Measurements from ENCODE around the gene IPO7. TPM values are rescaled to one million over a fixed set of nuclear protein-coding genes. Genes with fewer than 3 reads are reported as not detected.
"Not testable (repeated sequence)": the region's sequence is repeated elsewhere in the genome, so short reads cannot be mapped to it uniquely, and the experiment has no call there.

The IPO7 gene
- total RNA-seq, 1 experiment from 2014 or later = 170 TPM

DNA sequence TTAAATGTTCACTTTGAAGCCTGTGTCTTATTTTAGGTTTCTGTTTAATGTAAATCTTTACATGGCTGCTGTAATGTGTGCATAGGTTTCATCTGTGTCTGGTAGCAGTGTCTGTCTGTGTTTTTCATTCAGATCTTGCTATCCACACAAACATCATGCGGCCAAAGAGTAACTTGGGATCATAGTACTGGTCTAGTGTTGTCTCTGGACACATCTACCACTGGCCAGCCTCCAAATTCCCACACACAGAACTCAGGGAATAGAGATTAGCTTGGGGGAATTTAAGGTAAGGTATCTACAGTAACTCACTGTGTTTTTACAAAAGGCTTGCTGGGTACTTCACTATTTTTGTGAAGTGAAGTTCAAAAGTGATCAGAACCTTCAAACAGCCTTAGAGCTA lies 44.3 kb downstream of the IPO7 start:
- BruUV-seq (replicated peaks) = no TSS peak
- Mint-ChIP-seq H3K4me1 (ENCODE audit: low read depth, unreplicated experiment) (no peaks in the 10 kb centered on the region), H3K27ac (ENCODE audit: unreplicated experiment) (no peak overlapping the region), H3K9me3 (ENCODE audit: low read depth, unreplicated experiment) (no peaks in the 10 kb centered on the region), H3K4me3 (ENCODE audit: low read depth, unreplicated experiment) (no peak overlapping the region), H3K36me3 (ENCODE audit: insufficient read depth, unreplicated experiment) (peaks cover 39% of the 10 kb centered on the region), H3K27me3 (ENCODE audit: unreplicated experiment) (no peaks in the 10 kb centered on the region)
- TF ChIP-seq, protein P1, sequence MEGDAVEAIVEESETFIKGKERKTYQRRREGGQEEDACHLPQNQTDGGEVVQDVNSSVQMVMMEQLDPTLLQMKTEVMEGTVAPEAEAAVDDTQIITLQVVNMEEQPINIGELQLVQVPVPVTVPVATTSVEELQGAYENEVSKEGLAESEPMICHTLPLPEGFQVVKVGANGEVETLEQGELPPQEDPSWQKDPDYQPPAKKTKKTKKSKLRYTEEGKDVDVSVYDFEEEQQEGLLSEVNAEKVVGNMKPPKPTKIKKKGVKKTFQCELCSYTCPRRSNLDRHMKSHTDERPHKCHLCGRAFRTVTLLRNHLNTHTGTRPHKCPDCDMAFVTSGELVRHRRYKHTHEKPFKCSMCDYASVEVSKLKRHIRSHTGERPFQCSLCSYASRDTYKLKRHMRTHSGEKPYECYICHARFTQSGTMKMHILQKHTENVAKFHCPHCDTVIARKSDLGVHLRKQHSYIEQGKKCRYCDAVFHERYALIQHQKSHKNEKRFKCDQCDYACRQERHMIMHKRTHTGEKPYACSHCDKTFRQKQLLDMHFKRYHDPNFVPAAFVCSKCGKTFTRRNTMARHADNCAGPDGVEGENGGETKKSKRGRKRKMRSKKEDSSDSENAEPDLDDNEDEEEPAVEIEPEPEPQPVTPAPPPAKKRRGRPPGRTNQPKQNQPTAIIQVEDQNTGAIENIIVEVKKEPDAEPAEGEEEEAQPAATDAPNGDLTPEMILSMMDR (IDR thresholded peaks at IDR 0.05; ENCODE audit: unreplicated experiment) = no peak
- CTCF ChIA-PET = interaction anchor here (0.5 kb wide), 1 partner anchor 20 kb away, joined by 4 read pairs; no protein-coding TSS in a partner anchor
- intact Hi-C loops (cut with micrococcal nuclease; ENCODE audit: unreplicated experiment) = no loop called here
- DNase-seq = no peak

DNA sequence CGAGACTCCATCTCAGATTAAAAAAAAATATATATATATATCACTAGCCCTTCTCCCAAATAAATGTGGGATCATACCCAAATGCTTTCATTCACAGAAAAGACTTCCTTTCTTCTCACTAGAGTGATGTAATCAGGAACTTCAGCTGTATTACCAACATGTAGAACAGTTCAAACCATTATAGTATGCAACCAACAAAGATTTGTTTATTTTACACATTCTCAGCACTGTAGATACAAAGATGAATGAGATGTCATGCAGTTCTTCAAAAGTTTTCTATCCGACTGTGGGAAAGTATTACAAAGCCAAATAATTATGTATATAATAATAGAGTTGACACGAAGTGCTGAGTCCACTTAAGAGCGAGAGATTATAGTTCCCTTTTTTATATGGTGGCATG lies 54.2 kb downstream of the IPO7 start:
- TF ChIP-seq, protein P1 (IDR thresholded peaks at IDR 0.05; ENCODE audit: unreplicated experiment) = no peak
- DNase-seq = no peak
- H3K9me3 Mint-ChIP-seq (ENCODE audit: low read depth, unreplicated experiment) = no peaks in the 10 kb centered on the region
- H3K36me3 Mint-ChIP-seq (ENCODE audit: insufficient read depth, unreplicated experiment) = peaks cover 49% of the 10 kb centered on the region
- no peak overlapping the region for H3K4me3 Mint-ChIP-seq (ENCODE audit: low read depth, unreplicated experiment)
- no peak overlapping the region for H3K27ac Mint-ChIP-seq (ENCODE audit: unreplicated experiment)
- no peaks in the 10 kb centered on the region for H3K4me1 Mint-ChIP-seq (ENCODE audit: low read depth, unreplicated experiment)
- BruUV-seq (replicated peaks) = no TSS peak
- H3K27me3 Mint-ChIP-seq (ENCODE audit: unreplicated experiment) = no peaks in the 10 kb centered on the region
- CTCF ChIA-PET = no interaction called here
- intact Hi-C loops (cut with micrococcal nuclease; ENCODE audit: unreplicated experiment) = no loop called here

DNA sequence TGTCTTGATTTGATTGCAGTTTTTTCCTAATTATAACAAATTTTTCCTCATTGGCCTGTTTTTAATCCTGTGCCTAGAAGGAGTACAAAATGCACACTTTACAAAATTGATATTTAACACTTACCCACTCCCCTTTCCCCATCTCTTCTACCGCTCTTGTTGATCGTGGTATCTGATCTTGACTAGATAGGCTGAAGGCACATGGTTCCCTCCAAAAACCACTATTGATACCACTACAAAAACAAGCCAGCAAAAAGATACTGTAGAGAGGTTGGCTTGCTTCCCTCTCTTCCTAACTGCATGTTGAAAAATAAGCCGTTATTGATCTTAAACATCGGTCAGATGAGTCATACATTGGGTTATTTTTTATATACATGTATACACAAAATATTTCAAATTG lies 61.8 kb downstream of the IPO7 start:
- CTCF ChIA-PET = no interaction called here
- no peak overlapping the region for H3K4me3 Mint-ChIP-seq (ENCODE audit: low read depth, unreplicated experiment)
- H3K4me1 Mint-ChIP-seq (ENCODE audit: low read depth, unreplicated experiment) = no peaks in the 10 kb centered on the region
- no peak overlapping the region for H3K27ac Mint-ChIP-seq (ENCODE audit: unreplicated experiment)
- no peaks in the 10 kb centered on the region for H3K9me3 Mint-ChIP-seq (ENCODE audit: low read depth, unreplicated experiment)
- intact Hi-C loops (cut with micrococcal nuclease; ENCODE audit: unreplicated experiment) = no loop called here
- no TSS peak for BruUV-seq (replicated peaks)
- TF ChIP-seq, protein P1 (IDR thresholded peaks at IDR 0.05; ENCODE audit: unreplicated experiment) = no peak
- H3K27me3 Mint-ChIP-seq (ENCODE audit: unreplicated experiment) = no peaks in the 10 kb centered on the region
- DNase-seq = no peak
- peaks cover 34% of the 10 kb centered on the region for H3K36me3 Mint-ChIP-seq (ENCODE audit: insufficient read depth, unreplicated experiment)

DNA sequence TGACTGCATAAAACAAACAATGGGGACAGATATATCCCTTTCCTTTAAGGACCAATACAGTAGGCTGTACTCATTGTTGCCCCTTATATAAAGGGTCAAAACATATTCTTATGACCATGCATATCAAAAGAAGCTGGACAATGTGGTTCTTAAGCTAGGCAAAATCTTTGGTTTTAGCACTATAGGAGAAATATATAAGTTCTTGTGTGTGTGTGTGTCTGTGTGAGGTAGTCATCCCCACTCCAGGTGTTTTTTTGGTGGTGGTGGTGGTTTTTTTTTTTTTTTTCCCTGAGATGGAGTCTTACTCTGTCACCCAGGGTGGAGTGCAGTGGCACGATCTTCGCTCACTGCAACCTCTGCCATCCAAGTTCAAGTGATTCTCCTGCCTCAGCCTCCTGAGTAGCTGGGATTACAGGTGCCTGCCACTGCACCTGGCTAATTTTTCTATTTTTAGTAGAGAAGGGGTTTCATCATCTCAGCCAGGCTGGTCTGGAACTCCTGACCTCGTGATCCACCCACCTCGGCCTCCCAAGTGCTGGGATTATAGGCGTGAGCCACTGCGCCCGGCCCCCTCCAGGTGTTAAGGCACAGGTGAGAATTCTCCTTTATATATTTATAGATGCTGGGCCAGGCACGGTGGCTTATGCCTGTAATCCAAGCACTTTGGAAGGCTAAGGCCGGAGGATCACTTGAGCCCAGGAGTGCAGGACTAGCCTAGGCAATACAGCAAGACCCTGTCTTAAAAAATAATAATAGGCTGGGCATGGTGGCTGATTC lies 64.3 kb downstream of the IPO7 start:
- intact Hi-C loops (cut with micrococcal nuclease; ENCODE audit: unreplicated experiment) = no loop called here
- Mint-ChIP-seq H3K9me3 (ENCODE audit: low read depth, unreplicated experiment) (no peaks in the 10 kb centered on the region), H3K4me3 (ENCODE audit: low read depth, unreplicated experiment) (no peak overlapping the region), H3K27ac (ENCODE audit: unreplicated experiment) (no peak overlapping the region), H3K36me3 (ENCODE audit: insufficient read depth, unreplicated experiment) (peaks cover 23% of the 10 kb centered on the region), H3K4me1 (ENCODE audit: low read depth, unreplicated experiment) (no peaks in the 10 kb centered on the region), H3K27me3 (ENCODE audit: unreplicated experiment) (no peaks in the 10 kb centered on the region)
- TF ChIP-seq, protein P1 (IDR thresholded peaks at IDR 0.05; ENCODE audit: unreplicated experiment) = no peak
- no TSS peak for BruUV-seq (replicated peaks)
- DNase-seq = no peak
- CTCF ChIA-PET = interaction anchor here (0.8 kb wide), 1 partner anchor 9 kb away, joined by 5 read pairs; no protein-coding TSS in a partner anchor

DNA sequence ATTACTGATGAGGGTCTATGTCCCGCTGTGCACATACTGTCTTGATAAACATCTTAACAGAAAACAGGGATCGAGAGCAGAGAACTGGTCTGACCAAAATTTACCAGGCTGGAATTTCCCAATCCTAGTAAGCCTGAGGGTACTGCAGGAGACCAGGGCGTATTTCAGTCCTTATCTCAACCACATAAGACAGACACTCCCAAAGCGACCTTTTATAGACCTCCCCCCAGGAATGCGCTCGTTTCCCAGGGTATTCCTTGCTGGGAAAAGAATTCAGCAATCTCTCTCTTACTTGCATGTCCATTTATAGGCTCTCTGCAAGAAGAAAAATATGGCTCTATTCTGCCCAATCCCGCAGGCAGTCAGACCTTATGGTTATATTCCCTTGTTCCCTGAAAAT lies 67.6 kb downstream of the IPO7 start:
- peaks cover 18% of the 10 kb centered on the region for H3K36me3 Mint-ChIP-seq (ENCODE audit: insufficient read depth, unreplicated experiment)
- H3K27me3 Mint-ChIP-seq (ENCODE audit: unreplicated experiment); H3K4me3 Mint-ChIP-seq (ENCODE audit: low read depth, unreplicated experiment); DNase-seq; intact Hi-C loops (cut with micrococcal nuclease; ENCODE audit: unreplicated experiment); H3K27ac Mint-ChIP-seq (ENCODE audit: unreplicated experiment); BruUV-seq (replicated peaks); H3K4me1 Mint-ChIP-seq (ENCODE audit: low read depth, unreplicated experiment); H3K9me3 Mint-ChIP-seq (ENCODE audit: low read depth, unreplicated experiment): not testable (repeated sequence)
- CTCF ChIA-PET = interaction anchor here (0.6 kb wide), 1 partner anchor 113 kb away, joined by 3 read pairs; no protein-coding TSS in a partner anchor

Measured in Calu3 (cell line).